GM18508 (cell line): ENCODE measurements around the gene SMTNL2.

Source experiments
- ATAC-seq: cut with Tn5 transposase; IDR thresholded peaks from one replicate; pipeline ENCODE4 v1.9.1; 2021; ENCODE audit warnings: moderate number of reproducible peaks; ENCODE audit not compliant: insufficient read depth, unreplicated experiment

The SMTNL2 gene

DNA sequence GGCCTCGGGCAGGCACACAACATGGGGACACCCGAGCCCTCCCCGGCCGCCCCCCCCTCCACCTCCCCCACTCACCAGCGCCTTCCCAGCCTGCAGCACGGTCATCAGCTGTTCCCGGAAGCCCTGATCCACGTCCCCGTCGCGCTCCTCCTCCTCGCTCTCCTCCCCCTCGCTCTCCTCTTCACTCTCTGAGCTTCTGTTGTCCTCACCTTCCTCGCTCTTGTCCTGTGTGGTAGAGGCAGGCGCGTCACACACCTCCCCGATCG lies 39.4 kb upstream of the SMTNL2 start:
- ATAC-seq = no peak

GRCh38 chr17:4545217-4545951 lies 38.9 kb upstream of the SMTNL2 start:
- ATAC-seq = no peak

- ATAC-seq = no peak
Measured at GRCh38 chr17:4547118-4547906, 37.0 kb upstream of the SMTNL2 start.

DNA sequence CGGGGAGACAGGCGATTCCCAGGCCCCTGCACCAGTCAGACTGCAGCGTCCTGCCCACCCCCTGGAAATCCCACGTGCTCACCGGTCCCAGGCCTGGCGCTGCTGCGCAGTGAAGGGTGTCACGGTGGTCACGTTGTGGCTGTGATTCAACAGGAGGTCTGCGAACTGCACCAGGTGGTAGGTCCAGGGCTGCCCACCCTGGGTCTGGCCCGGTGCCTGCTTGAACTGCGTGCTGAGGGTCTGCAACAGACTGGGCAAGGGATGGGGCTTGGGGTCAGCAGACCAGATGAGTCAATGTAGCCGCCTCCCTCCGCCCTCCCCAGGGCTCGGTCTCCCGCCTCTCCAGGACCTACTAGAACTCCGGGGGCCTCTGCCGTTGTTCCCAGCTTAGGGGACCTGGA lies 36.3 kb upstream of the SMTNL2 start:
- ATAC-seq = no peak

DNA sequence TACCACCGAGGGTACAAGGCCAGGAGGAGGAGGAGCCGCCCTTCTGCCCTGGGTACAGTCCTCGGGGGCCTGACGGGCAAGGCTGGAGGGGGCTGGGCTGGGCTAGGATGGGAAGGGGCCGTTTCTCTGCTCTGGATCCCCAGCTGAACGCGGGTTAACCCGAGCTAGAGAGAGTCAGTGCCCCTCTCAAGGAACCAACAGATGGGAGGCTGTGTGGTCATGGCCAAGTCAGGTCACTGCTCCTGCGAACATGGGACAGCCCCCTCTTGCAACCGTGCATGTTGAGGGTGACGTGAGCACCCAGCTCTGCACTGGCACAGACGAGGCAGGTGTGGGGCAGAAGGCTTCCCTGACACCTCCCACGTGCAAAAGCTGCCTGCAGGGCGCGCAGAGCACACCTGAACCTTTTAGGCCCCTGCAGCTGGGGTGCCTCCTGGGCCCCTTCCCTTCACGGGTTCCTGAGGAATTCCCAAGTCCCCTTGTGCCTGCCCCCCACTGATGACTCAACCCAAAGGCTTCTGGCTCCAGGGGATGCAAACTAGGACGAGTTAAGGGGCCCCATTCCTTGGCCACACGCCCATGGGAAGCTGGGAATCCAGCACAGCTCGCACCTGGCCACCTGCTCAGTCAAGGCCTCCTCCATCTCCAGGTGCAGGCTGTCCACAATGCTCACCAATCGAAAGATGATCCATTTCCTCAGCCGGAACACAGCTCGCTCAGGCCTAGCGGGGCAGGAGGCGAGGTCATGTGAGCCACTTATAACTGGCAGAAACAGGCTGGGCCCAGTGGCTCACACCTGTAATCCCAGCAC lies 35.4 kb upstream of the SMTNL2 start:
- ATAC-seq = no peak

DNA sequence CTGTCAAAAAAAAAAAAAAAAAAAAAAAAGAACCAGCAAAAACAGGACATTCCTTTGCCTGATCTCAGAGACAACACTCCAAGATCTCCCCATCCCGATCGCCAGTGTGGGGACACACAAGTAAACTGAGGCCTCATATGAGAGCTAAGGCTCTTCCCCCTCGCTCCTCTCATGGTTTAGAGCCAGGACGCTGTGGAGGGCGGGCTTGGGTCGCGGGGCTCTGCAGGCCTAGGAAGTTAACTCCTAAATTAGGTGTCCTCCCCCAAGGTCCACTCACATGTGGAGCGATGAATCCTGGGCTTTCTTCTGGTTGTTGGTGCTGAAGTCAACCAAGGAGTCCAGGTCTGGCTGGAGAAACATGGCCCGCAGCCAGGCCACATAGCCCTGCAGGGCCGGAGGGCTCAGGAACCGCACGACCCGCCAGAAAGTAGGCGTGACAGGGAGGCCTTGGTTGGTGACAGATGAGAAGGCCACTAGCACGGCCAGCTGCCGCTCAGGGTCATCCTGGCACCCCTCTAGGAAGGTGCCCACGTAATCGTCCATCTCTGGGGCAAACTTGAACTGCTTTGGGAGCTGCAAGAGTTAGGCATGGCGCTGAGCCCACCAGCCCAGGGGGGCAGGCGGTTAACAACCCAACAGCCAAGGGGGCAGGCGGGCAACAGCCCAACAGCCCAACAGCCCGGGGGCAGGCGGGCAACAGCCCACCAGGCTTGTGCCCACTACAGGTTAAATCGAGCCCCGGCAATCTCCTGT lies 34.4 kb upstream of the SMTNL2 start:
- no peak for ATAC-seq

DNA sequence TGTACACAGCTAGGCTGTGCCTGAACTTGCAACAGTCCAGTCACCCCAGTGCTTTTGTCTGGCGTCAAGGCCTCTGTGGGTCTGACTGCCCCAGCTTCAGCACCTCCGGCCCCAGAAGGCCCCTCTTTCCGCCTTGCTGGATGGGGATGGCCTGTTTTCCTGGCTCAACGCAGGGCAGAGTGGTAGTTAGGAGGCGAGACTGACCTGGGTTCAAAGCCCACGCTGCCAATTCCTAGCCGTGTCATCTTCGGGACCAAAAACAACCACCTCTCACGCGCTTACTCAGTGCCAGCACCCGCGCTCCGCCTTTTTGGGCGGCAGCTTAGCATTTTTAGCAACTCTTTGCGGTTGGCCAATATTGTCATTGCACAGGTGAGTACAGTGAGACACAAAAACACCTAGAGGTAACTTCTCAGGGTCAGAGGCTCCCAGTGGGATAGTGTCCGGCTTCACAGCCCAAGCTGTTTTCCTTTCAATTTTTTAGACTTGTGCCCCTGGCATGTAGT lies 33.7 kb upstream of the SMTNL2 start:
- ATAC-seq = no peak

- no peak for ATAC-seq
Measured at GRCh38 chr17:4551141-4551540, 33.2 kb upstream of the SMTNL2 start.

- ATAC-seq = no peak
Measured at GRCh38 chr17:4551796-4552525, 32.4 kb upstream of the SMTNL2 start.

DNA sequence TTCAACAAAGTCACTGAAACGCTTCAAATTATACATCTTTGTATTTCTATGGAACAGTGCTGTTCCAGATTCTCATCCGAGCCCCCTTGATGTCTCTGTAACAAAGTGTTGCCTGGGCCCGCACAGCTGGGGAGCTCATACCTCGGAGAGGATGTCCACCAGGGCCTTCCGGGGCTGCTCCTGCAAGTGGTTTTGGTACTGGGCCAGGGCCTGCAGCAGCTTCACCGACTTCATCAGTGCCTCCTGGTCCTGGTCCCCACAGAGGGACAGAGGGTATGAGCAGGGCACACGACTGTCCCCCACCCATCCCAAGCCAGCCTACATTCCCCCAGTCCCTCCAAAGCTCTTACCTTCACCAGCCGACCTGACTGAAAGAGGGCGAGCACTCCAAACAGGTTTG lies 30.7 kb upstream of the SMTNL2 start:
- ATAC-seq = no peak

DNA sequence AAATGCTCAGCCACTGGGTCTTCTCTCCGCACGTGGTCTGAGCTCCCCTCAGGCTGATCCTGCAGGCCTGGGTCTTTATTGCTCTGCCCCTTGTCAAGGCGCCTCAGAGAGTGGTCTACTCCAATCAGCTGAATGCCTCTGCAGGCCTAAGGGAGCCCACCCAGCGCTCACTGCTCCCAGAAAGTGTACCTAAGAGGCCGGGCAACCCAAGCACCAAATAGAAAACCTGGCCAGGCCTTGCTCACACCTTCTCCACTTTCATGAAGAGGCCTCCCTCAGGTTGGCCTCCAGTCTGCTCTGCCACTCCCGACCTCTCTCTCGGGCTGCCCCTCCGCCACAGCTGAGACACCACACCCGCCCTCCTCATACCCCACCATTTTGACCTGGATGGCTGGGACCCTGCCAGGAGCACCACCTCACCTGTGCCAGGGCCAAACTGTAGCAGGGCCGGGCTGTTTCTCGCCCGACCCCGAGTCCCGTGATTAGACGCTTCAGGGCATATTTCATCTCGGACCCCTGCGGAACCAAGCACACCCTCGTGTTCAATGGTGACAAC lies 29.8 kb upstream of the SMTNL2 start:
- ATAC-seq = no peak

DNA sequence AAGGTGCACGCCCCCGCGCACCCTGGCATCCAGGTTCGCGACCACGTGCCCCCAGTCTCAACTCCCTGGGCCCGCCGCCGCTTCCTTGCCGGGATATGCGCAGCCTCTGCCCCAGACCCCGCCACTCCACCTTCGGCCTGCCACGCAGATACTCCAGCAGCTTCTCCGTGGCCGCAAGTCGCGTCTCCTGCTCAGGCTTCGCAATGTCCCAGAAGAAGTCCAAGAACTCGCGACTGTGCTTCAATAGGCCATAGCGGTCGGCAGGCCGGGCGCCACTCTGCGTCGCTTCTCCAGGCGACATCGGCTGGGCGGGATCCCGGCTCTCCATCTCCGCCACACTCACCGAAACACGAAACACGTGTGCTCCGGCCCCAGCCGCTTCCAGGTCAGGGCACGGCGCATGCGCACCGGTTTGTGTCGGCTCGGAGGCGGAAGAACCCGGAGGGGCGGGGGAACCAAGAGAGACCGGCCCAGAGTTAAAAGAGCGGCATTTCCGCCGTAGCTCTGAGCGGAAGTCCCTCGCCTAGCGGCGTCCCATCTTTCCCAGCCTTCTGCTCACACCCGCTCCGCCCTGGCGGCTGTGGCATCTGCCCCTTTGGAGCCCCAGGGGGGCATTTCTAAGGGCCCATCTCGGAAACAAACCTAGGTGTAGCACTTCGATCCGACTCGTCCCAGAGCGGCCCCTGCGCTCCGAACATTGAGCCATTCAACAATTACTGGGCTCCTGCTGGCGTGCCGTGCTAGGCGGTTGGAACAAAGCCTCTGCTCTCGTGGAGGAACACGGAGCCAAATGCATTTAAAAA lies 29.1 kb upstream of the SMTNL2 start, which contains the start of gene MYBBP1A:
TSS of gene MYBBP1A (minus strand) at position 388 of the 803 bp plus-strand sequence. CDS start at position 328, 60 bp downstream.
- peak; percentile 47 for ATAC-seq

GRCh38 chr17:4555873-4556759 lies 28.2 kb upstream of the SMTNL2 start:
- no peak for ATAC-seq

- ATAC-seq = no peak
Measured at GRCh38 chr17:4556996-4557395, 27.3 kb upstream of the SMTNL2 start.

DNA sequence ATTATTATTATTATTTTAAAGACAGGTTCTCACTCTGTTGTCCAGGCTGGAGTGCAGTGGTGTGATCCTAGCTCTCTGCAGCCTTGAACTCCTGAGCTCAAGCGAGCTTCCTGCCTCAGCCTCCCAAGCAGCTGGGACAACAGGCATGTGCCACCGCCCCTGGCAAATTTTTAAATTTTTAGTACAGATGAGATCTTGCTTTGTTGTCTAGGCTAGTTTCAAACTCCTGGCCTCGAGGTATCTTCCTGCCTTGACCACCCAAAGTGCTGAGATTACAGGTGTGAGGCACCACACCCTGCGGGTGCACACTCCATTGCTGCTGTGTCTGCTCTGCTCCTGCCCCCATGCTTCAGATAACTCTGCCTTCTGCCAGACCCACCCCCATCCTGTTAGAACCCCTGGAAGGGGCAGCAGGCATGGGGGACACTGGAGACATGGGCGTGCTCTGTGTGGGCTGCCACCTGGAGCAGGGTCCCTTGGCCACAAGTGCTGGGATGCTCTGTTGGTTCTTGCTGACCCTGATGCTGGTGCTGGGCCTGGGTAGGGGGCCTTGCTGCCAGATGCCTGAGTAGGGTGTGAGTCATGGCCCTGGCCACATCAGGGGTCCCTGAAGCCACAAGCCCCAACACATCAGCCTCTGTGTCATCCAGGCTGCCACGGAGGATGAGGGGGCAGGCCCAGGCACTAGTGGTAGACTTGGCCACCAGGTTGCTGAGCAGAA lies 26.5 kb upstream of the SMTNL2 start:
- no peak for ATAC-seq

DNA sequence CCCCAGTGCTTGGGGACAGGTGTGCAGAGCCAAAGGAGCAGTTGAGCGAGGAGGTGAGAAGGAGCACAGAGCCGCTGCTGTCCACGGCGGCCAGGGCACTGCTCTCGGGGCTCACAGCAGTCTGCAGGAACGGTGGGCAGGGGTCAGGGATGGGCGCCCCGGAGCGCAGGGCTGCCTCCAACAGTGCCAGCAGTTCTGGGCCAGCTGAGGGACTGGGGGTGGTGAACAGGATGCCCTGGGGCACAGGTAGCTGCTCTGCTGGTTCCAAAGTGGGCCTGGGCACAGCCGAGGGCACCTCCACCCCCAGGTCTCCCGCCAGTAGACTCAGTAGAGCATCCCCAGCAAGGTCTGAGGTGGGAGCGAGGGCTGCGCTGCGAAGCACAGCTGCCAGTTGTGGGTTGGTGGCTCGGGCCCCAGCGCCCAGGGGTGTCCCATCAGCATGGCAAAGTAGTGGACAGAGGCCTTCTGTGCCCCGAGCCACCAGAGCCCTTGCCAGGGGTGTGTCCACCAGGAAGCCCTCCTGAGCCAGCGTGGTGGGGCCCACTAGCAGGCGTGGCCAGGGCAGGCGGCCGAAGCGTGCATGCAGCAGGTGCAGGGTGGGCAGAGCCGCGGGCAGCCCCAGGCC lies 25.9 kb upstream of the SMTNL2 start:
- ATAC-seq = no peak
